Measurements from ENCODE around the gene JAKMIP2. TPM values are rescaled to one million over a fixed set of nuclear protein-coding genes. Genes with fewer than 3 reads are reported as not detected.
"Not testable (repeated sequence)": the region's sequence is repeated elsewhere in the genome, so short reads cannot be mapped to it uniquely, and the experiment has no call there.

JAKMIP2 gene
- total RNA-seq (under 1 TPM in 2 of 4 donors, not detected in 2; 0.02 to 0.07 TPM), polyA plus RNA-seq (under 1 TPM; 0.01 to 0.08 (median 0.06) TPM)
- long read RNA-seq, donor 1, result 0 reads
- long read RNA-seq, donor 2, result 0 reads

GRCh38 chr5:147782110-147783028 lies at the start of gene JAKMIP2:
TSS of gene JAKMIP2 (minus strand) at chr5:147782728. CDS start at chr5:147671806, 110,922 bp downstream.
- intact Hi-C loops (cut with DNase I), result no loop called here
- WGBS, 3 donors, result 0 to 1% (median 1%) methylated on average over 19 of the region's 19 CpGs
- Histone ChIP-seq H3K9me3 (no peaks in the 10 kb centered on the region), H3K27me3 (ENCODE audit: insufficient read depth in 3 of 3, low read length in 2 of 3) (peaks cover 0 to 4% (median 4%) of the 10 kb centered on the region in 3 donors), H3K4me3 (no peak within 1 kb of the TSS), H3K27ac (no peak within 1 kb of the TSS), H3K4me1 (no peaks in the 10 kb centered on the region), H3K36me3 (ENCODE audit: insufficient read depth in 1 of 2, low read depth in 1 of 2) (no peaks in the 10 kb centered on the region)
- DNase-seq (peak; percentile 45 to 80), ATAC-seq (peak in 2 of 4 donors; percentile 46 to 54)
- TF ChIP-seq, protein P1, sequence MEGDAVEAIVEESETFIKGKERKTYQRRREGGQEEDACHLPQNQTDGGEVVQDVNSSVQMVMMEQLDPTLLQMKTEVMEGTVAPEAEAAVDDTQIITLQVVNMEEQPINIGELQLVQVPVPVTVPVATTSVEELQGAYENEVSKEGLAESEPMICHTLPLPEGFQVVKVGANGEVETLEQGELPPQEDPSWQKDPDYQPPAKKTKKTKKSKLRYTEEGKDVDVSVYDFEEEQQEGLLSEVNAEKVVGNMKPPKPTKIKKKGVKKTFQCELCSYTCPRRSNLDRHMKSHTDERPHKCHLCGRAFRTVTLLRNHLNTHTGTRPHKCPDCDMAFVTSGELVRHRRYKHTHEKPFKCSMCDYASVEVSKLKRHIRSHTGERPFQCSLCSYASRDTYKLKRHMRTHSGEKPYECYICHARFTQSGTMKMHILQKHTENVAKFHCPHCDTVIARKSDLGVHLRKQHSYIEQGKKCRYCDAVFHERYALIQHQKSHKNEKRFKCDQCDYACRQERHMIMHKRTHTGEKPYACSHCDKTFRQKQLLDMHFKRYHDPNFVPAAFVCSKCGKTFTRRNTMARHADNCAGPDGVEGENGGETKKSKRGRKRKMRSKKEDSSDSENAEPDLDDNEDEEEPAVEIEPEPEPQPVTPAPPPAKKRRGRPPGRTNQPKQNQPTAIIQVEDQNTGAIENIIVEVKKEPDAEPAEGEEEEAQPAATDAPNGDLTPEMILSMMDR (IDR thresholded peaks at IDR 0.05), result no peak

DNA sequence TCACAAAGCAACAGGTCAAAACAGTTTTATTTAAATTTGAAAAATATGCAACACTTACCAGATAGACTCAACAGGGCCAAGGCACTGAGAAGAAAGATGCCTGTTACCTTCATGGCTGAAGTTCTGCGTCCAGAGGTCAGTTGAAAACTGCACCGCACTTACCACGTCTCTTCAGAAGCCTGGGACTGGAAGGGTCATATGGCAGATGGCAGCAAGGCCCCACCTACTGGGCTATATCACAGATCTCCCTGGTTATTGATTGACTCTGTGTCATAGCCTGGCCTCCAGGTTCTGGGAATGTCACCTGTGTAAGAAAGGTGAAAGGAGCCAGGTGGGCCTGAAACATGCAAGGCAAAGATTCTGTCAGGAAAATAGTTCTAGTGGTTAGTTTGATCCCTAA lies 48.9 kb upstream of the JAKMIP2 start, which contains the start of gene SPINK1:
SPINK1 (minus strand) TSS at position 207 of the 400 bp plus-strand sequence; CDS start at position 113, 94 bp downstream.
- WGBS, 3 donors, result 92 to 97% (median 92%) methylated on average over 3 of the region's 3 CpGs
- DNase-seq, result no peak
- TF ChIP-seq, protein P1 (IDR thresholded peaks at IDR 0.05), result no peak

DNA sequence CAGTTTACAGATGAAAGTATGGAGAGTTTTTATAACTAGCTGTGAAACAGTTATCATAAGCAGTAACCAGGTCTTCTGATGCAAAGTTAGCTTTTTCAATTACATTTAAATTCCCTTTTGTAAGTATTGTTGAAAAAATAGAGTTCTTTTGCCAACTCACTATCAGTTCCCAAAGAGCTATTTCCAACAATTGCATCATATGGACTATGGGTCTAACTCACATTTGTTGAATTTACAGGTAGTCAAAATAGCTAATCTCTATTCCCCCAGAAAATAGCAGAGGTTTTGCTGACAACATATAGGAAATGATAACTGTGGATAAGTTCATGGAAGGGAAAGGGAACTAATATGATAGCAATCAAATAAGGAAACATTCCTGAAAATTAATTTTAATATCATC lies 47.5 kb upstream of the JAKMIP2 start:
- TF ChIP-seq, protein P1 (IDR thresholded peaks at IDR 0.05), result no peak
- H3K9me3 ChIP-seq, result no peaks in the 10 kb centered on the region
- H3K4me3 ChIP-seq, result no peak overlapping the region
- no peaks in the 10 kb centered on the region for H3K4me1 ChIP-seq
- intact Hi-C loops (cut with DNase I), result no loop called here
- DNase-seq (no peak), ATAC-seq (no peak)
- no peaks in the 10 kb centered on the region for H3K36me3 ChIP-seq (ENCODE audit: insufficient read depth in 1 of 2, low read depth in 1 of 2)
- H3K27ac ChIP-seq, result no peak overlapping the region
- H3K27me3 ChIP-seq (ENCODE audit: insufficient read depth in 3 of 3, low read length in 2 of 3), result no peaks in the 10 kb centered on the region

More for the DNA sequence above, 48.9 kb upstream of the JAKMIP2 start, which contains the start of gene SPINK1:
- ATAC-seq, result no peak
- Histone ChIP-seq H3K4me1 (no peaks in the 10 kb centered on the region), H3K9me3 (no peaks in the 10 kb centered on the region), H3K27me3 (ENCODE audit: insufficient read depth in 3 of 3, low read length in 2 of 3) (no peaks in the 10 kb centered on the region), H3K4me3 (no peak within 1 kb of the TSS), H3K27ac (no peak within 1 kb of the TSS), H3K36me3 (ENCODE audit: insufficient read depth in 1 of 2, low read depth in 1 of 2) (no peaks in the 10 kb centered on the region)
- intact Hi-C loops (cut with DNase I), result no loop called here

GRCh38 chr5:147827017-147827416 lies 44.5 kb upstream of the JAKMIP2 start:
- H3K9me3 ChIP-seq; H3K36me3 ChIP-seq (ENCODE audit: insufficient read depth in 1 of 2, low read depth in 1 of 2); ATAC-seq; H3K27me3 ChIP-seq (ENCODE audit: insufficient read depth in 3 of 3, low read length in 2 of 3); DNase-seq; intact Hi-C loops (cut with DNase I); H3K27ac ChIP-seq; H3K4me3 ChIP-seq; H3K4me1 ChIP-seq: not testable (repeated sequence)
- 90 to 94% (median 92%) methylated on average over 5 of the region's 5 CpGs for WGBS, 3 donors

DNA sequence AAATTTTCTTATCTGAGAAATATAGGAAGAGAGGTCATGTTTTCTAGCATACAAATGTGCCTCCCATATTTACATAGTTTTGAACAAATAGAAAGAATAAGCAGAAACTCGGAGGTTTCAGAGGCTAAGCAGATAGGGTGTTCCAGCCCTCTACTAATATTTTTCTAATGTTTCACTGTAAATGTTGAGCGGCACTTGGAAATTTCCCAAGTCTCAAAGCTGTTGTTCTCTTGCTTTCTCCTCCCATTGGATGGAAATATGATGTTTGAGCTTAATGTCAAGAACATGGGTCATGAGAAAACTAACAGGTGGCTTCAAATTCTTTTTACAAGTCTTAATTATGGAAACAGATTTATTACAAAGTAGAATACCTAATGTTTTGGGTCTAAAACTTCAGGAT lies 43.8 kb upstream of the JAKMIP2 start:
- WGBS, 3 donors, result 22 to 23% (median 23%) methylated on average over 2 of the region's 2 CpGs
- H3K4me3 ChIP-seq, result no peak overlapping the region
- TF ChIP-seq, protein P1 (IDR thresholded peaks at IDR 0.05), result no peak
- ATAC-seq (no peak), DNase-seq (no peak)
- no peaks in the 10 kb centered on the region for H3K9me3 ChIP-seq
- no peak overlapping the region for H3K27ac ChIP-seq
- no peaks in the 10 kb centered on the region for H3K27me3 ChIP-seq (ENCODE audit: insufficient read depth in 3 of 3, low read length in 2 of 3)
- H3K4me1 ChIP-seq, result no peaks in the 10 kb centered on the region
- intact Hi-C loops (cut with DNase I), result no loop called here
- H3K36me3 ChIP-seq (ENCODE audit: insufficient read depth in 1 of 2, low read depth in 1 of 2), result no peaks in the 10 kb centered on the region

All from psoas muscle (tissue), 8 donors.